B cell (primary cell): ENCODE measurements around the gene HAUS7. TPM values are rescaled to one million over a fixed set of nuclear protein-coding genes. Genes with fewer than 3 reads are reported as not detected.

ENCODE experiments used
- ATAC-seq: fragments of 200-7000 bp; cut with Tn5 transposase; one replicate; pipeline ENCODE4 v1.10.0; 2021; ENCODE audit warnings: low read depth, mild to moderate bottlenecking, moderate number of reproducible peaks, moderate library complexity
- CTCF ChIA-PET: fragments of 350-600 bp; sonication (Branson Sonifier 250); formaldehyde crosslinking; loops from one replicate; lab custom pipeline; 2021; ENCODE audit warnings: antibody characterized with exemption, inconsistent platforms; lab: Charles Lee
- POLR2A ChIA-PET: fragments of 350-600 bp; sonication (Branson Sonifier 250); formaldehyde crosslinking; loops from one replicate; lab custom pipeline; 2021; ENCODE audit warnings: antibody characterized with exemption; lab: Charles Lee
- DNase-seq: peaks from one replicate; pipeline ENCODE4 v3.0.0; 2013
- H2AFZ ChIP-seq: 2 replicates; pipeline ENCODE4 v1.6.1; 2012; ENCODE audit warnings: mild to moderate bottlenecking, low read depth, low read length; ENCODE audit not compliant: insufficient read depth, poor library complexity, severe bottlenecking
- H3K27ac ChIP-seq, 2 donors: 1 replicate in 1 of 2; 2 replicates in 1 of 2; pipeline ENCODE4 v1.5.1; 2012 to 2013; ENCODE audit warnings: low read length in 2 of 2, mild to moderate bottlenecking in 2 of 2, moderate library complexity in 1 of 2
- H3K27me3 ChIP-seq, 4 experiments: fragments of 200-600 bp in 1 of 4; sonication (generic) in 1 of 4; replicated peaks in 1 of 4; 1 replicate in 2 of 4; 2 replicates in 2 of 4; pipeline versions ENCODE4 v1.6.1 to v1.7.0; 2013 to 2016; ENCODE audit warnings: low read length in 3 of 4, mild to moderate bottlenecking in 2 of 4, mixed read lengths in 1 of 4, moderate library complexity in 1 of 4; ENCODE audit not compliant: insufficient read depth in 4 of 4, control insufficient read depth in 3 of 4; ENCODE audit errors: control extremely low read depth in 1 of 4
- H3K36me3 ChIP-seq, 2 experiments: replicated peaks in 1 of 2; 1 replicate in 1 of 2; 2 replicates in 1 of 2; pipeline versions ENCODE4 v1.6.1 to v1.7.1; 2013; ENCODE audit warnings: low read length in 1 of 2; ENCODE audit not compliant: insufficient read depth in 2 of 2, control insufficient read depth in 1 of 2; ENCODE audit errors: control extremely low read depth in 1 of 2, extremely low read depth in 1 of 2
- H3K4me1 ChIP-seq, 2 donors: fragments of 200-600 bp in 1 of 2; sonication (generic) in 1 of 2; 1 replicate in 1 of 2; 2 replicates in 1 of 2; pipeline versions ENCODE4 v1.5.1 to v1.6.1; 2013 to 2017; ENCODE audit warnings: low read length in 2 of 2; ENCODE audit not compliant: control insufficient read depth in 2 of 2, insufficient read depth in 2 of 2
- H3K4me2 ChIP-seq: replicated peaks from 2 replicates; pipeline ENCODE3; 2012; ENCODE audit warnings: mild to moderate bottlenecking, low read depth, low read length; ENCODE audit not compliant: poor library complexity, severe bottlenecking
- H3K4me3 ChIP-seq, 5 experiments: fragments of 200-600 bp in 1 of 5; sonication (generic) in 1 of 5; 1 replicate in 3 of 5; 2 replicates in 2 of 5; pipeline versions ENCODE4 v1.5.1 to v1.7.0; 2011 to 2016; ENCODE audit warnings: low read length in 4 of 5, mild to moderate bottlenecking in 4 of 5, low read depth in 2 of 5, control low read depth in 1 of 5, moderate library complexity in 1 of 5; ENCODE audit not compliant: insufficient read depth in 1 of 5; ENCODE audit errors: control extremely low read depth in 1 of 5, extremely low read depth in 1 of 5
- H3K79me2 ChIP-seq: fragments of 200-600 bp; sonication (generic); one replicate; pipeline ENCODE4 v1.6.0; 2016; ENCODE audit warnings: low read length; ENCODE audit not compliant: control insufficient read depth, insufficient read depth
- H3K9ac ChIP-seq: fragments of 200-600 bp; sonication (generic); 2 replicates; pipeline ENCODE4 v1.6.1; 2017; ENCODE audit warnings: mild to moderate bottlenecking, low read length, moderate library complexity
- H3K9me3 ChIP-seq, 3 donors: one replicate each; pipeline versions ENCODE4 v1.6.1 to v1.7.1; 2013; ENCODE audit warnings: low read length in 2 of 3; ENCODE audit not compliant: control insufficient read depth in 2 of 3, insufficient read depth in 1 of 3; ENCODE audit errors: control extremely low read depth in 1 of 3
- H4K20me1 ChIP-seq: 2 replicates; pipeline ENCODE4 v1.6.0; 2012; ENCODE audit warnings: mild to moderate bottlenecking, low read length; ENCODE audit not compliant: insufficient read depth, control insufficient read depth, poor library complexity, severe bottlenecking
- H3K27ac Mint-ChIP-seq: one replicate; pipeline ENCODE4 v1.8.0; 2021; ENCODE audit warnings: mixed read lengths
- H3K27me3 Mint-ChIP-seq: one replicate; pipeline ENCODE4 v1.8.0; 2021; ENCODE audit warnings: mixed read lengths
- H3K4me1 Mint-ChIP-seq: one replicate; pipeline ENCODE4 v1.8.0; 2021; ENCODE audit warnings: mixed read lengths
- H3K4me3 Mint-ChIP-seq: one replicate; pipeline ENCODE4 v1.8.0; 2021; ENCODE audit warnings: mixed read lengths
- H3K9me3 Mint-ChIP-seq: one replicate; pipeline ENCODE4 v1.8.0; 2022; ENCODE audit warnings: mixed read lengths; ENCODE audit not compliant: insufficient read depth
- CTCF ChIP-seq: fragments of 200-600 bp; IDR thresholded peaks from one replicate; pipeline ENCODE4 v1.8.0; 2022; ENCODE audit warnings: antibody characterized with exemption, mild to moderate bottlenecking
- EZH2 ChIP-seq: IDR thresholded peaks from 2 replicates; pipeline ENCODE4 v1.6.1; 2012; ENCODE audit warnings: borderline replicate concordance, low read depth, mild to moderate bottlenecking, moderate library complexity, low read length; ENCODE audit not compliant: insufficient read depth, poor library complexity, severe bottlenecking
- WGBS: methylation state at CpG from one replicate; pipeline ENCODE4 v1.1.5; 2013; ENCODE audit warnings: missing lambda C conversion rate; ENCODE audit not compliant: insufficient coverage; 5-methylcytosine and 5-hydroxymethylcytosine counted together
- intact Hi-C: fragments of 100-400 bp; cut with micrococcal nuclease; formaldehyde crosslinking; loops from one replicate; pipeline ENCODE4 v1.10.0; 2022
- polyA plus RNA-seq: library from polyadenylated mRNA; depleted of rRNA; stranded (reverse); fragments of >200 nt; gene quantifications from 2 replicates; pipeline ENCODE4 v1.2.3, GENCODE V29; 2012
- total RNA-seq, 2 donors: library from RNA; stranded (reverse); fragments of 120-200 nt in 1 of 2; gene quantifications; 1 replicate in 1 of 2; 2 replicates in 1 of 2; pipeline versions ENCODE4 v1.2.3 to v1.2.4, GENCODE V29; 2013 to 2022

The HAUS7 gene
- total and polyA plus RNA-seq, 2 donors (not counting 1 experiment from before 2014, with no cell fraction given): 25.2 to 26.9 TPM

- H3K79me2 ChIP-seq: no peaks in the 10 kb centered on the region
- H3K4me1 ChIP-seq: no peaks in the 10 kb centered on the region
- H3K36me3 ChIP-seq: no peaks in the 10 kb centered on the region
- peaks cover 0 to 14% (median 0%) of the 10 kb centered on the region in 4 experiments for H3K27me3 ChIP-seq
- peaks cover 3% of the 10 kb centered on the region for H3K4me1 Mint-ChIP-seq
- no peak overlapping the region for H3K4me2 ChIP-seq
- no peak overlapping the region for H3K27ac ChIP-seq
- H3K9me3 Mint-ChIP-seq: no peaks in the 10 kb centered on the region
- DNase-seq (no peak), ATAC-seq (no peak)
- no peak overlapping the region for H3K27ac Mint-ChIP-seq
- no peak overlapping the region for H3K9ac ChIP-seq
- no peak for TF ChIP-seq EZH2
- TF ChIP-seq CTCF: no peak
- ChIA-PET CTCF (interaction anchor here (1.4 kb wide), 1 partner anchor 9 kb away, joined by 4 read pairs; no protein-coding TSS in a partner anchor), POLR2A (no interaction called here)
- peaks cover 10% of the 10 kb centered on the region for H3K27me3 Mint-ChIP-seq
- H4K20me1 ChIP-seq: no peaks in the 10 kb centered on the region
- no peak overlapping the region for H2AFZ ChIP-seq
- no peak overlapping the region for H3K4me3 ChIP-seq
- intact Hi-C loops: no loop called here
- no peaks in the 10 kb centered on the region for H3K9me3 ChIP-seq
- no peak overlapping the region for H3K4me3 Mint-ChIP-seq
- 22% methylated on average over 9 of the region's 9 CpGs for WGBS
Observed at GRCh38 chrX:153516073-153516472, 45.7 kb upstream of the HAUS7 start.

GRCh38 chrX:153515435-153515834 is 45.1 kb upstream of the HAUS7 start:
- H3K4me1 Mint-ChIP-seq: peaks cover 3% of the 10 kb centered on the region
- no peaks in the 10 kb centered on the region for H3K9me3 Mint-ChIP-seq
- no peak overlapping the region for H3K9ac ChIP-seq
- ATAC-seq (no peak), DNase-seq (no peak)
- ChIA-PET CTCF (interaction anchor here (1.4 kb wide), 1 partner anchor 8 kb away, joined by 4 read pairs; no protein-coding TSS in a partner anchor), POLR2A (no interaction called here)
- H3K36me3 ChIP-seq: no peaks in the 10 kb centered on the region
- H2AFZ ChIP-seq: no peak overlapping the region
- peaks cover 0 to 14% (median 0%) of the 10 kb centered on the region in 4 experiments for H3K27me3 ChIP-seq
- WGBS: 80% methylated on average over 5 of the region's 8 CpGs
- H3K27me3 Mint-ChIP-seq: peaks cover 9% of the 10 kb centered on the region
- H3K27ac Mint-ChIP-seq: no peak overlapping the region
- TF ChIP-seq CTCF (no peak), EZH2 (no peak)
- no peaks in the 10 kb centered on the region for H3K79me2 ChIP-seq
- H3K4me3 Mint-ChIP-seq: no peak overlapping the region
- no peaks in the 10 kb centered on the region for H4K20me1 ChIP-seq
- intact Hi-C loops: no loop called here
- H3K9me3 ChIP-seq: no peaks in the 10 kb centered on the region
- no peaks in the 10 kb centered on the region for H3K4me1 ChIP-seq
- no peak overlapping the region for H3K4me2 ChIP-seq
- no peak overlapping the region for H3K27ac ChIP-seq
- H3K4me3 ChIP-seq: no peak overlapping the region
